CD4-positive, alpha-beta T cell (primary cell): ENCODE measurements around the gene PICALM. TPM values are rescaled to one million over a fixed set of nuclear protein-coding genes. Genes with fewer than 3 reads are reported as not detected.

ENCODE experiments used
- ATAC-seq: fragments of 200-7000 bp; cut with Tn5 transposase; one replicate; pipeline ENCODE4 v1.10.0; 2022; ENCODE audit warnings: mild to moderate bottlenecking; ENCODE audit not compliant: poor library complexity
- CTCF ChIA-PET: fragments of 350-600 bp; sonication (Branson Sonifier 250); formaldehyde crosslinking; loops from one replicate; lab custom pipeline; 2021; ENCODE audit warnings: antibody characterized with exemption, inconsistent platforms; lab: Charles Lee
- POLR2A ChIA-PET: fragments of 350-600 bp; sonication (Branson Sonifier 250); formaldehyde crosslinking; loops from one replicate; lab custom pipeline; 2021; ENCODE audit warnings: antibody characterized with exemption, inconsistent platforms; lab: Charles Lee
- DNase-seq, 14 experiments: peaks; one replicate each; pipeline ENCODE4 v3.0.0-alpha.2; 2013 to 2020; ENCODE audit warnings: mixed read lengths in 2 of 14
- H3K27ac ChIP-seq, 2 donors: one replicate each; pipeline versions ENCODE4 v1.5.1 to v1.7.0; 2013; ENCODE audit warnings: low read length in 2 of 2, low read depth in 1 of 2, mild to moderate bottlenecking in 1 of 2
- H3K27me3 ChIP-seq, 2 experiments: 1 replicate in 1 of 2; 2 replicates in 1 of 2; pipeline versions ENCODE4 v1.6.1 to v1.7.0; 2013; ENCODE audit warnings: low read length in 2 of 2, control low read depth in 1 of 2, mild to moderate bottlenecking in 1 of 2, moderate library complexity in 1 of 2; ENCODE audit not compliant: insufficient read depth in 2 of 2, control insufficient read depth in 1 of 2
- H3K36me3 ChIP-seq: one replicate; pipeline ENCODE4 v1.6.1; 2013; ENCODE audit warnings: low read length, control low read depth; ENCODE audit not compliant: insufficient read depth
- H3K4me1 ChIP-seq: one replicate; pipeline ENCODE4 v1.6.1; 2013; ENCODE audit warnings: low read length, control low read depth; ENCODE audit not compliant: insufficient read depth
- H3K4me3 ChIP-seq: one replicate; pipeline ENCODE4 v1.5.1; 2013; ENCODE audit warnings: mild to moderate bottlenecking, low read length, moderate library complexity
- H3K9me3 ChIP-seq, 2 experiments: 1 replicate in 1 of 2; 2 replicates in 1 of 2; pipeline versions ENCODE4 v1.6.1 to v1.7.0; 2013; ENCODE audit warnings: low read length in 2 of 2, mild to moderate bottlenecking in 2 of 2, control low read depth in 1 of 2, moderate library complexity in 1 of 2; ENCODE audit not compliant: control insufficient read depth in 1 of 2, insufficient read depth in 1 of 2
- H3K27ac Mint-ChIP-seq: one replicate; pipeline ENCODE4 v1.8.0; 2020; ENCODE audit warnings: mixed read lengths
- H3K27me3 Mint-ChIP-seq: one replicate; pipeline ENCODE4 v1.8.0; 2021; ENCODE audit warnings: mixed read lengths
- H3K36me3 Mint-ChIP-seq: one replicate; pipeline ENCODE4 v1.8.0; 2021; ENCODE audit warnings: low read depth, mixed read lengths
- H3K4me1 Mint-ChIP-seq: one replicate; pipeline ENCODE4 v1.8.0; 2021; ENCODE audit warnings: low read depth, mixed read lengths
- H3K4me3 Mint-ChIP-seq: one replicate; pipeline ENCODE4 v1.8.0; 2020; ENCODE audit warnings: mild to moderate bottlenecking, mixed read lengths
- H3K9me3 Mint-ChIP-seq: one replicate; pipeline ENCODE4 v1.8.0; 2020; ENCODE audit warnings: mixed read lengths
- intact Hi-C, 2 experiments: fragments of 100-400 bp; cut with DNase I in 1 of 2; cut with micrococcal nuclease in 1 of 2; formaldehyde crosslinking; loops; one replicate each; pipeline versions ENCODE4 v1.15.1 to v1.9.0; 2023 to 2025; cut with DNase I, micrococcal nuclease
- total RNA-seq, 174 experiments: library from RNA in 2 of 174; stranded (reverse) in 2 of 174; gene quantifications; one replicate each; pipeline ENCODE4 v1.2.3 and lab custom pipeline; 2021 to 2026
- TF ChIP-seq, protein P1 (sequence below): fragments of 200-600 bp; IDR thresholded peaks from one replicate; pipeline ENCODE4 v1.8.0; 2022; ENCODE audit warnings: antibody characterized with exemption, mild to moderate bottlenecking

Gene PICALM
- total RNA-seq, 2 experiments from 2014 or later: 73.3 to 77.3 TPM

DNA sequence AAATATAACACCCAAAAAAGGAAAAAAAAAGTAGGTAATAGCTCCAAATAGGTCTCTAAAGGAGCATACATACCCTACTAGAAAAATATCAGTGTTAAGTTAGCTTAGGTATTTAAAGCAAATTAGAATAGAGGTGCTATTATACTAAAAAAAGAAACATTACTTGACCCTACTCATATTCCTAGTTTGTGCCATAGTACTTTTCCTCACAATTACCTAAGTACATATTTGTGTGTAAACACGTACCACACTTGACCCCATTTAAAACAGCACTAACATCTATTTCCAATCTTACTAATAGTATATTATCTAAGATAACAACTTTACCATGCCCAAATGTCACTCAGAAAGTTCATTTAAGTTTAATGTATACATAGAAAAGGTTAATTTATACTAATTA lies 57.7 kb downstream of the PICALM start:
- no peak for ATAC-seq
- no peak for DNase-seq
- no peaks in the 10 kb centered on the region for H3K27me3 Mint-ChIP-seq
- H3K4me1 ChIP-seq: peaks cover 3% of the 10 kb centered on the region
- no peaks in the 10 kb centered on the region for H3K9me3 ChIP-seq
- no peak overlapping the region for H3K27ac Mint-ChIP-seq
- intact Hi-C loops: no loop called here
- no peak overlapping the region for H3K4me3 Mint-ChIP-seq
- peaks cover 90% of the 10 kb centered on the region for H3K36me3 Mint-ChIP-seq
- H3K4me3 ChIP-seq: no peak overlapping the region
- H3K9me3 Mint-ChIP-seq: no peaks in the 10 kb centered on the region
- ChIA-PET CTCF (interaction anchor here (1.2 to 1.3 kb wide), 2 partner anchors 120 to 183 kb away, joined by 3 read pairs; no protein-coding TSS in a partner anchor), POLR2A (no interaction called here)
- peaks cover 83% of the 10 kb centered on the region for H3K36me3 ChIP-seq
- no peak overlapping the region for H3K27ac ChIP-seq
- TF ChIP-seq, protein P1, sequence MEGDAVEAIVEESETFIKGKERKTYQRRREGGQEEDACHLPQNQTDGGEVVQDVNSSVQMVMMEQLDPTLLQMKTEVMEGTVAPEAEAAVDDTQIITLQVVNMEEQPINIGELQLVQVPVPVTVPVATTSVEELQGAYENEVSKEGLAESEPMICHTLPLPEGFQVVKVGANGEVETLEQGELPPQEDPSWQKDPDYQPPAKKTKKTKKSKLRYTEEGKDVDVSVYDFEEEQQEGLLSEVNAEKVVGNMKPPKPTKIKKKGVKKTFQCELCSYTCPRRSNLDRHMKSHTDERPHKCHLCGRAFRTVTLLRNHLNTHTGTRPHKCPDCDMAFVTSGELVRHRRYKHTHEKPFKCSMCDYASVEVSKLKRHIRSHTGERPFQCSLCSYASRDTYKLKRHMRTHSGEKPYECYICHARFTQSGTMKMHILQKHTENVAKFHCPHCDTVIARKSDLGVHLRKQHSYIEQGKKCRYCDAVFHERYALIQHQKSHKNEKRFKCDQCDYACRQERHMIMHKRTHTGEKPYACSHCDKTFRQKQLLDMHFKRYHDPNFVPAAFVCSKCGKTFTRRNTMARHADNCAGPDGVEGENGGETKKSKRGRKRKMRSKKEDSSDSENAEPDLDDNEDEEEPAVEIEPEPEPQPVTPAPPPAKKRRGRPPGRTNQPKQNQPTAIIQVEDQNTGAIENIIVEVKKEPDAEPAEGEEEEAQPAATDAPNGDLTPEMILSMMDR: no peak
- no peaks in the 10 kb centered on the region for H3K27me3 ChIP-seq
- peaks cover 9% of the 10 kb centered on the region for H3K4me1 Mint-ChIP-seq

DNA sequence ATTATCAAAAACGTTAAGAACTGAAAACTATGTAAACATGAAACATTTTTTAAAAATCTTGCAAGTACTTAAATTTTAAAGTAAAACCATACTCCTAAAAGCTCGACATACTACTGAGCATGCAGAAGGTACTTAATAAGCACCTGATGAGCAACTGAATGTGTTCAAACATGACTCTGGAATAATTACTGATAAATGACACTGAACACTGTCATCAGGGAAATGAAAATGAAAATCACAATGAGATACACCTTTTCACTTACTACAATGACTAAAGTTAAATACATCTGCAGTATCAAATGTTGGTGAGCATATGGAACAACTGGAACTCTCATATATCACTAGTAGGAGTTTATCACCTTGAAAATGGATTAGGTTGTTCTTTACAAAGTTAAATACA lies 65.2 kb downstream of the PICALM start:
- CTCF ChIA-PET: interaction anchor here (0.8 kb wide), 1 partner anchor 22 kb away, joined by 3 read pairs; no protein-coding TSS in a partner anchor

DNA sequence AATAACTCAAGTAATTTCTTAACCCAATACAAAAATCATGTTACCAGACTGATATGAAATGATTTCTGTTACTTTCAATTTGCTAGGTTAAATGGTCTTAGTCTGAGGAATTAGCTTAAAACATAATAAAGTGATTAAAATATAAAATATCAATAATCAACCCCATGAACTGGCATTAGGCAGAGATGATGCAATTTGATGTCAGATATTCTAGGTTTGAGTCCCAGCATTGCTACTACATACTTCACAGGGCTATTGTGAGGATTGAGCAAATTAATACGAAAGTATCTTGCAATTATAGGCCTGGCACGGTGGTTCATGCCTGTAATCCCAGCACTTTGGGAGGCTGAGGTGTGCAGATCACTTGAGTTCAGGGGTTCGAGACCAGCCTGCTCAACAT lies 66.5 kb downstream of the PICALM start:
- no peak overlapping the region for H3K4me3 Mint-ChIP-seq
- DNase-seq: no peak
- no peaks in the 10 kb centered on the region for H3K27me3 Mint-ChIP-seq
- ATAC-seq: no peak
- Histone ChIP-seq H3K27me3 (no peaks in the 10 kb centered on the region), H3K27ac (no peak overlapping the region), H3K9me3 (no peaks in the 10 kb centered on the region), H3K4me1 (no peaks in the 10 kb centered on the region), H3K36me3 (peaks cover 95% of the 10 kb centered on the region), H3K4me3 (no peak overlapping the region)
- H3K9me3 Mint-ChIP-seq: no peaks in the 10 kb centered on the region
- ChIA-PET CTCF (no interaction called here), POLR2A (no interaction called here)
- H3K36me3 Mint-ChIP-seq: peaks cover 87% of the 10 kb centered on the region
- TF ChIP-seq, protein P1: no peak
- H3K27ac Mint-ChIP-seq: no peak overlapping the region
- intact Hi-C loops: loop anchor here in 1 of 2 experiments (10.0 kb wide), 1 partner anchor 148 kb away; the partner anchor contains the start of gene CCDC83
- no peaks in the 10 kb centered on the region for H3K4me1 Mint-ChIP-seq

More for the DNA sequence above, 65.2 kb downstream of the PICALM start:
- Mint-ChIP-seq H3K27me3 (no peaks in the 10 kb centered on the region), H3K9me3 (no peaks in the 10 kb centered on the region), H3K27ac (no peak overlapping the region), H3K4me1 (no peaks in the 10 kb centered on the region), H3K36me3 (peaks cover 88% of the 10 kb centered on the region), H3K4me3 (no peak overlapping the region)
- TF ChIP-seq, protein P1: no peak
- Histone ChIP-seq H3K9me3 (no peaks in the 10 kb centered on the region), H3K27me3 (no peaks in the 10 kb centered on the region), H3K4me1 (no peaks in the 10 kb centered on the region), H3K4me3 (no peak overlapping the region), H3K27ac (no peak overlapping the region), H3K36me3 (peaks cover 94% of the 10 kb centered on the region)
- ATAC-seq (no peak), DNase-seq (no peak)
- POLR2A ChIA-PET: no interaction called here
- intact Hi-C loops: loop anchor here in 1 of 2 experiments (10.0 kb wide), 1 partner anchor 149 kb away; the partner anchor contains the start of gene CCDC83
